Measurements from ENCODE around the gene SVOP. TPM values are rescaled to one million over a fixed set of nuclear protein-coding genes. Genes with fewer than 3 reads are reported as not detected.
"Not testable (repeated sequence)": the region's sequence is repeated elsewhere in the genome, so short reads cannot be mapped to it uniquely, and the experiment has no call there.

SVOP gene
- total RNA-seq, 1 experiment from 2014 or later = not detected

DNA sequence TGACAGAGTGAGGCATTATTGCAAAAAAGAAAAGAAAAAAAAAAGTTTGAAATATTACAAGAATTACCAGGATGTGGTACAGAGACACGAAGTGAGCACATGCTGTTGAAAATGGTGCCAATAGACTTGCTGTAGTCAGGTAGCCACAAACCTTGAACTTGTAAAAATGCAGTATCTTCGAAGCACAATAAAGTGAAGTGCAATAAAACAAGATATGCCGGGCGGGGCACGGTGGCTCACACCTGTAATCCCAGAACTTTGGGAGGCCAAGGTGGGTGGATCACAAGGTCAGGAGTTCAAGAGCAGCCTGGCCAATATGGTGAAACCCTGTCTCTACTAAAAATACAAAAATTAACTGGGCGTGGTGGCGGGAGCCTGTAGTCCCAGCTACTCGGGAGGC lies 28.9 kb upstream of the SVOP start:
- H3K4me1 ChIP-seq; H3K27me3 ChIP-seq; H3K9me3 ChIP-seq (replicated peaks); H3K4me3 ChIP-seq; DNase-seq; H3K27ac ChIP-seq; H3K36me3 ChIP-seq: not testable (repeated sequence)

DNA sequence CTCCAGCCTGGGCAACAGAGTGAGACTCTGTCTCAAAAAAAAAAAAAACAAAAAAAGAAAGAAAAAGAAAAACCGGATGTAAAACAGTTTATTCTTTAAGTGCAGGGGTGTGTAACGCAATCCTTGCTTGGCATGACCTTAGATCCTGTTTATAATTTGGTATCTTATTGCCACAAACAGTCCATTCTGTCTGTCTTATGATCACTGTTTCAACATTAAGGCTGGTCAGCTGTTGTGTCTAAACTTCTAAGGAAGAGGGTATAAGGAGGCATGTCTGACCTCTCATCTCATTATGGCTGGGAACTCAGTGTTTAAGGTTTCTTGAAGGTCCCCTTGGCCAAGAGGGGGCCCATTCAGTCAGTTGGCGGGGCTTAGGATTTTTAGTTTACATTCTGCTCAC lies 27.8 kb upstream of the SVOP start:
- H3K27ac ChIP-seq; H3K9me3 ChIP-seq (replicated peaks); H3K4me3 ChIP-seq; DNase-seq; H3K4me1 ChIP-seq; H3K27me3 ChIP-seq; H3K36me3 ChIP-seq: not testable (repeated sequence)

- Histone ChIP-seq H3K9me3 (replicated peaks) (no peaks in the 10 kb centered on the region), H3K27ac (no peak overlapping the region), H3K4me3 (no peak overlapping the region), H3K36me3 (no peaks in the 10 kb centered on the region), H3K4me1 (no peaks in the 10 kb centered on the region), H3K27me3 (peaks cover 3% of the 10 kb centered on the region; the same call in 1 of the 2 replicates)
- DNase-seq = no peak
Measured at GRCh38 chr12:109047081-109047805, 26.4 kb upstream of the SVOP start.

GRCh38 chr12:109044241-109044640 lies 23.4 kb upstream of the SVOP start:
- DNase-seq = no peak
- Histone ChIP-seq H3K27me3 (peaks cover 3% of the 10 kb centered on the region; the same call in 1 of the 2 replicates), H3K27ac (no peak overlapping the region), H3K4me3 (no peak overlapping the region), H3K4me1 (no peaks in the 10 kb centered on the region), H3K9me3 (replicated peaks) (no peaks in the 10 kb centered on the region), H3K36me3 (no peaks in the 10 kb centered on the region)

- DNase-seq = no peak
- no peak overlapping the region for H3K27ac ChIP-seq
- H3K36me3 ChIP-seq = no peaks in the 10 kb centered on the region
- H3K27me3 ChIP-seq = no peaks in the 10 kb centered on the region
- no peaks in the 10 kb centered on the region for H3K4me1 ChIP-seq
- H3K4me3 ChIP-seq = no peak overlapping the region
- no peaks in the 10 kb centered on the region for H3K9me3 ChIP-seq (replicated peaks)
Measured at GRCh38 chr12:109036975-109037374, 16.1 kb upstream of the SVOP start.

DNA sequence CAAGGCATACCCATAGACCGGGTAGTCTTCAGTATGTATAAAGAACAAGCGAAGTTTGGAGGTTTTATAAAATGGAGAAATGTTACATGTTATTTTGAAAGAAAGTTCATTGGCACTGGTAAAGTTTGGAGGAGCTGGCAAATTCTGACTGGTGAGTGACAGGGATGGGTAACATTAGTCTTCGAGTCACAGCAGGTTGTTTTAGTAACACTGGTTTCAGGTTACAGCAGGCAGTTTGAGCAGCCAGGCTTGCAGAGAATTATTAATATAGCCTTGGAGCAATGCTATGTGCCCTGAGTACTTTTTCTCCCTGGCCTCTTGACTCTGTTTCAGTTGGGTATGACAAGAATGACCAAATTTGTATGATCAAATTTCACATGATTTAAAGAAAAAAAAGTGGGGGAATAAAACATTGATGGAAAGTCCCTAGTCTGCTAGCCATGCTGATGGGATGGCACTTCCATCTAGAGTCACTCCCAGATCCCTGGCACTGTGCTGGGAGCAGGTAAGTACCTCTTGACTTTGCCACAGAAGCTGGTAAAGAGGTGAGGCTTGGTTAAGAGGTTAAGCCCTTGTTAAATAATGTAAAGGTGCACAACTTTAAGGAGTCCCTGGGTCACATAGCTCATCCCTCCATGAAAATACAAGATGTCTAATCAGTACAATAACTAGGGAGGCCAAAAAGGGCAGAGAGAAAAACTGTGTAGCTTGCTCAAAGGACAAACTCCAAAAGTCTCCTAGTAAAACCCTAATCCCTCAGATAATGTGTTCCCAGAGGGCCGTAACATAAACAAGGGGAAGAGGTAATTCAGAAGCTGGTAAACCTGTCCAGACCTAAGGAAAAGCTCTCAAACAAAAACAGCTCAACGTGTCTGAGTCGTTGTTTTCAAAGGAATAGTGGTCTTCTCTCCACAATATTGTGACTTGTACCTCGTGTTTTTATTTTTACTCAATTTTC lies 12.7 kb upstream of the SVOP start:
- H3K9me3 ChIP-seq (replicated peaks) = peaks cover 6% of the 10 kb centered on the region; the same call in 1 of the 2 replicates
- no peak overlapping the region for H3K4me3 ChIP-seq
- no peak overlapping the region for H3K27ac ChIP-seq
- no peaks in the 10 kb centered on the region for H3K27me3 ChIP-seq
- no peaks in the 10 kb centered on the region for H3K36me3 ChIP-seq
- no peak for DNase-seq
- no peaks in the 10 kb centered on the region for H3K4me1 ChIP-seq

GRCh38 chr12:109029411-109029810 lies 8.5 kb upstream of the SVOP start:
- H3K27me3 ChIP-seq = no peaks in the 10 kb centered on the region
- no peaks in the 10 kb centered on the region for H3K36me3 ChIP-seq
- no peak overlapping the region for H3K4me3 ChIP-seq
- H3K27ac ChIP-seq = no peak overlapping the region
- peaks cover 6% of the 10 kb centered on the region; the same call in 1 of the 2 replicates for H3K9me3 ChIP-seq (replicated peaks)
- DNase-seq = no peak
- no peaks in the 10 kb centered on the region for H3K4me1 ChIP-seq

GRCh38 chr12:109028624-109029023 lies 7.8 kb upstream of the SVOP start:
- not testable (repeated sequence) for H3K36me3 ChIP-seq; H3K27me3 ChIP-seq; H3K27ac ChIP-seq; DNase-seq; H3K9me3 ChIP-seq (replicated peaks); H3K4me1 ChIP-seq; H3K4me3 ChIP-seq

DNA sequence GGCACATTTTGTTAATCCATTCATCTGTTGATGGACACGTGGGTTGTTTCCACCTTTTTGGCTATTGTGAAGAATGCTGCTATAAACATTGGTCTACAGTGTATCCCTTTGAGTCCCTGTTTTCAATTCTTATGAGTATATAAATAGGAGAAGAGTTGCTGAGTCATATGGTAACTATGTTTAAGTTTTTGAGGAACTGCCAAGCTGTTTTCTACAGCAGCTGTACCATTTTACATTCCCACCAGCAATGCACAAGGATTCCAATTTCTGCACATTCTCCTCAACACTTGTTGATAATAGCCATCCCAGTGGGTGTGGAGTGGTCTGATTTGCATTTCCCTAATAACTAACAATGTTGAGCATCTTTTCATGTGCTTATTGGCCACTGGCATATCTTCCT lies 6.9 kb upstream of the SVOP start:
- no peak overlapping the region for H3K4me3 ChIP-seq
- H3K36me3 ChIP-seq = no peaks in the 10 kb centered on the region
- no peaks in the 10 kb centered on the region for H3K4me1 ChIP-seq
- DNase-seq = no peak
- no peaks in the 10 kb centered on the region for H3K27me3 ChIP-seq
- peaks cover 6% of the 10 kb centered on the region; the same call in 1 of the 2 replicates for H3K9me3 ChIP-seq (replicated peaks)
- no peak overlapping the region for H3K27ac ChIP-seq

GRCh38 chr12:109020146-109020795 lies 597 bp downstream of the SVOP start:
- Histone ChIP-seq H3K9me3 (replicated peaks) (no peaks in the 10 kb centered on the region), H3K27me3 (no peaks in the 10 kb centered on the region), H3K4me3 (no peak overlapping the region), H3K4me1 (no peaks in the 10 kb centered on the region), H3K27ac (no peak overlapping the region), H3K36me3 (no peaks in the 10 kb centered on the region)
- no peak for DNase-seq

GRCh38 chr12:109018296-109018695 lies 2.6 kb downstream of the SVOP start:
- no peak for DNase-seq
- H3K27me3 ChIP-seq = no peaks in the 10 kb centered on the region

DNA sequence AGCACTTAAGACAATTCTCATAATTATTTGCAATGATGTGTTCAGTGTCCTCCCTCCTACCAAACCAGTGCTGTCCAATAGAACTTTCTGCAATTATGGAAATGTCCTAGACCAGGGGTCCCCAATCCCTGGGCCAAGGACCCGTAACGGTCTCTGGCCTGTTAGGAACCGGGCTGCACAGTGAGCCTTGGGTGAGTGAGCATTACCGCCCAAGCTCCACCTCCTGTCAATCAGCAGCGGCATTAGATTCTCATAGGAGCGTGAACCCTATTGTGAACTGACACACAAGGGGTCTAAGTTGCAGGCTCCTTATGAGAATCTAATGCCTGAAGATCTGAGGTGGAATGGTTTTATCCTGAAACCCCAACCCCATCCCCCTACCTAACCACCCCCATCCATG lies 3.9 kb downstream of the SVOP start:
- no peak overlapping the region for H3K4me3 ChIP-seq
- no peaks in the 10 kb centered on the region for H3K27me3 ChIP-seq
- no peak overlapping the region for H3K27ac ChIP-seq
- DNase-seq = no peak
- no peaks in the 10 kb centered on the region for H3K36me3 ChIP-seq
- no peaks in the 10 kb centered on the region for H3K9me3 ChIP-seq (replicated peaks)
- H3K4me1 ChIP-seq = no peaks in the 10 kb centered on the region

More at GRCh38 chr12:109018296-109018695, 2.6 kb downstream of the SVOP start:
- Histone ChIP-seq H3K9me3 (replicated peaks) (no peaks in the 10 kb centered on the region), H3K4me3 (no peak overlapping the region), H3K4me1 (no peaks in the 10 kb centered on the region), H3K36me3 (no peaks in the 10 kb centered on the region), H3K27ac (no peak overlapping the region)

- H3K27ac ChIP-seq = no peak overlapping the region
- DNase-seq = no peak
- no peaks in the 10 kb centered on the region for H3K9me3 ChIP-seq (replicated peaks)
- no peaks in the 10 kb centered on the region for H3K4me1 ChIP-seq
- H3K4me3 ChIP-seq = no peak overlapping the region
- H3K36me3 ChIP-seq = no peaks in the 10 kb centered on the region
- no peaks in the 10 kb centered on the region; the same call in 1 of the 2 replicates for H3K27me3 ChIP-seq
Measured at GRCh38 chr12:109016016-109016415, 4.9 kb downstream of the SVOP start.

- H3K36me3 ChIP-seq = no peaks in the 10 kb centered on the region
- no peak overlapping the region for H3K4me3 ChIP-seq
- no peaks in the 10 kb centered on the region for H3K9me3 ChIP-seq (replicated peaks)
- DNase-seq = no peak
- no peak overlapping the region for H3K27ac ChIP-seq
- H3K4me1 ChIP-seq = no peaks in the 10 kb centered on the region; the same call in 1 of the 2 replicates
- H3K27me3 ChIP-seq = no peaks in the 10 kb centered on the region; the same call in 1 of the 2 replicates
Measured at GRCh38 chr12:109014984-109015765, 5.7 kb downstream of the SVOP start.
